ENCODE measurements around the gene BOLA1. TPM values are rescaled to one million over a fixed set of nuclear protein-coding genes. Genes with fewer than 3 reads are reported as not detected.

BOLA1 gene
- total and polyA plus RNA-seq, 2 donors (not counting 1 experiment from before 2014, with no cell fraction given) = 15.0 to 16.7 TPM

DNA sequence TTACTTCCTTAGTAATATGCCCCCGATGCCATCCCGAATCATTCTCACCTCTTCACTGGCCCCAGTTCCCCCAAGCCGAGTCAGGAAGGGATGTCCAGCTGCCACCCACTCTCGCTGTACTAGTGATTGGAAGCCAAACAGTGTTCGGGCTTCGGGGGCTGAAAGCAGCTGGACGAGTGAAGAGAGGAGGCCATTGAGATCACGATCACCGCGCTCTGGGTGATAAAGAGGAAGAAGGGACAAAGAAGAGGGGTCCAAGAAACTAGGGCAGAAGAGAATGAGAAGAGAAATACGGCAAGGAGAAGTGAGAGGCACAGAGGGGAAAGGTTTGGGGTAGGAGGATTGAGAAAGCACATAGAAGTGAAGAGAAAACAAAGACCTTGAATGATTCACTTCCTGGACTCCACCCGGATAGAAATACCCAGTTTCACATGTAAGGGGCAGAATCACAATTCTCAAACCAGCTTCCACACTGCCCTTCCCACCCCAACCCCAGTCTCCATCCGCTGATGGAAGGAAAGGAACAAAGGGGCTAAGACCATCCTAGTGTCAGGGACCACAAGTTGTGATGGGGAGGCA is 31.9 kb downstream of the BOLA1 start:
- ChIA-PET POLR2A (no interaction called here), CTCF (interaction anchor here (1.0 kb wide), 1 partner anchor 31 kb away, joined by 3 read pairs; no protein-coding TSS in a partner anchor)
- Histone ChIP-seq H3K9ac (ENCODE audit: low read length) (no peak overlapping the region), H4K20me1 (ENCODE audit: control insufficient read depth, insufficient read depth, low read length, poor library complexity, severe bottlenecking) (peaks cover 9% of the 10 kb centered on the region), H2AFZ (ENCODE audit: insufficient read depth, low read depth, low read length, poor library complexity, severe bottlenecking) (no peak overlapping the region), H3K4me2 (replicated peaks; ENCODE audit: low read depth, low read length, poor library complexity, severe bottlenecking) (no peak overlapping the region), H3K4me1 (ENCODE audit: control insufficient read depth in 2 of 2, insufficient read depth in 2 of 2, low read length in 2 of 2) (peaks cover 14 to 18% of the 10 kb centered on the region in 2 donors), H3K9me3 (ENCODE audit: control extremely low read depth in 1 of 3, control insufficient read depth in 2 of 3, insufficient read depth in 1 of 3, low read length in 2 of 3) (no peaks in the 10 kb centered on the region), H3K27ac (ENCODE audit: low read length in 2 of 2) (no peak overlapping the region), H3K27me3 (replicated peaks in 1 of 4; ENCODE audit: control extremely low read depth in 1 of 4, control insufficient read depth in 3 of 4, insufficient read depth in 4 of 4, low read length in 3 of 4) (peaks cover 0 to 23% (median 2%) of the 10 kb centered on the region in 4 experiments), H3K4me3 (ENCODE audit: control extremely low read depth in 1 of 5, extremely low read depth in 1 of 5, insufficient read depth in 1 of 5, low read depth in 2 of 5, low read length in 4 of 5) (no peak overlapping the region), H3K36me3 (replicated peaks in 1 of 2; ENCODE audit: control extremely low read depth in 1 of 2, control insufficient read depth in 1 of 2, extremely low read depth in 1 of 2, insufficient read depth in 2 of 2, low read length in 1 of 2) (peaks cover 0 to 7% of the 10 kb centered on the region in 2 experiments), H3K79me2 (ENCODE audit: control insufficient read depth, insufficient read depth, low read length) (peaks cover 13% of the 10 kb centered on the region)
- peaks cover 19% of the 10 kb centered on the region for H3K4me1 Mint-ChIP-seq
- TF ChIP-seq EZH2 (IDR thresholded peaks at IDR 0.05; ENCODE audit: borderline replicate concordance, insufficient read depth, low read depth, low read length, poor library complexity, severe bottlenecking) = no peak
- TF ChIP-seq, protein P1, sequence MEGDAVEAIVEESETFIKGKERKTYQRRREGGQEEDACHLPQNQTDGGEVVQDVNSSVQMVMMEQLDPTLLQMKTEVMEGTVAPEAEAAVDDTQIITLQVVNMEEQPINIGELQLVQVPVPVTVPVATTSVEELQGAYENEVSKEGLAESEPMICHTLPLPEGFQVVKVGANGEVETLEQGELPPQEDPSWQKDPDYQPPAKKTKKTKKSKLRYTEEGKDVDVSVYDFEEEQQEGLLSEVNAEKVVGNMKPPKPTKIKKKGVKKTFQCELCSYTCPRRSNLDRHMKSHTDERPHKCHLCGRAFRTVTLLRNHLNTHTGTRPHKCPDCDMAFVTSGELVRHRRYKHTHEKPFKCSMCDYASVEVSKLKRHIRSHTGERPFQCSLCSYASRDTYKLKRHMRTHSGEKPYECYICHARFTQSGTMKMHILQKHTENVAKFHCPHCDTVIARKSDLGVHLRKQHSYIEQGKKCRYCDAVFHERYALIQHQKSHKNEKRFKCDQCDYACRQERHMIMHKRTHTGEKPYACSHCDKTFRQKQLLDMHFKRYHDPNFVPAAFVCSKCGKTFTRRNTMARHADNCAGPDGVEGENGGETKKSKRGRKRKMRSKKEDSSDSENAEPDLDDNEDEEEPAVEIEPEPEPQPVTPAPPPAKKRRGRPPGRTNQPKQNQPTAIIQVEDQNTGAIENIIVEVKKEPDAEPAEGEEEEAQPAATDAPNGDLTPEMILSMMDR (IDR thresholded peaks at IDR 0.05) = no peak
- intact Hi-C loops (cut with micrococcal nuclease) = no loop called here
- DNase-seq (no peak), ATAC-seq (ENCODE audit: low read depth) (no peak)
- H3K9me3 Mint-ChIP-seq (ENCODE audit: insufficient read depth) = no peaks in the 10 kb centered on the region
- WGBS (ENCODE audit: insufficient coverage) = 94% methylated on average over 11 of the region's 13 CpGs
- no peak overlapping the region for H3K4me3 Mint-ChIP-seq
- no peak overlapping the region for H3K27ac Mint-ChIP-seq
- peaks cover 45% of the 10 kb centered on the region for H3K27me3 Mint-ChIP-seq

- no peaks in the 10 kb centered on the region for H3K9me3 Mint-ChIP-seq (ENCODE audit: insufficient read depth)
- ChIA-PET POLR2A (interaction anchor here (0.7 kb wide), 1 partner anchor 88 kb away, joined by 4 read pairs; no protein-coding TSS in a partner anchor), CTCF (no interaction called here)
- H3K4me1 Mint-ChIP-seq = peaks cover 13% of the 10 kb centered on the region
- Histone ChIP-seq H3K4me1 (ENCODE audit: control insufficient read depth in 2 of 2, insufficient read depth in 2 of 2, low read length in 2 of 2) (peaks cover 7 to 8% of the 10 kb centered on the region in 2 donors), H3K9ac (ENCODE audit: low read length) (no peak overlapping the region), H3K36me3 (replicated peaks in 1 of 2; ENCODE audit: control extremely low read depth in 1 of 2, control insufficient read depth in 1 of 2, extremely low read depth in 1 of 2, insufficient read depth in 2 of 2, low read length in 1 of 2) (no peaks in the 10 kb centered on the region), H3K4me3 (ENCODE audit: control extremely low read depth in 1 of 5, extremely low read depth in 1 of 5, insufficient read depth in 1 of 5, low read depth in 2 of 5, low read length in 4 of 5) (no peak overlapping the region), H2AFZ (ENCODE audit: insufficient read depth, low read depth, low read length, poor library complexity, severe bottlenecking) (no peak overlapping the region), H3K27ac (ENCODE audit: low read length in 2 of 2) (no peak overlapping the region), H3K27me3 (replicated peaks in 1 of 4; ENCODE audit: control extremely low read depth in 1 of 4, control insufficient read depth in 3 of 4, insufficient read depth in 4 of 4, low read length in 3 of 4) (peaks cover 0 to 23% (median 2%) of the 10 kb centered on the region in 4 experiments), H4K20me1 (ENCODE audit: control insufficient read depth, insufficient read depth, low read length, poor library complexity, severe bottlenecking) (no peaks in the 10 kb centered on the region), H3K9me3 (ENCODE audit: control extremely low read depth in 1 of 3, control insufficient read depth in 2 of 3, insufficient read depth in 1 of 3, low read length in 2 of 3) (no peaks in the 10 kb centered on the region), H3K4me2 (replicated peaks; ENCODE audit: low read depth, low read length, poor library complexity, severe bottlenecking) (no peak overlapping the region), H3K79me2 (ENCODE audit: control insufficient read depth, insufficient read depth, low read length) (peaks cover 1% of the 10 kb centered on the region)
- TF ChIP-seq, protein P1 (IDR thresholded peaks at IDR 0.05) = no peak
- TF ChIP-seq EZH2 (IDR thresholded peaks at IDR 0.05; ENCODE audit: borderline replicate concordance, insufficient read depth, low read depth, low read length, poor library complexity, severe bottlenecking) = no peak
- intact Hi-C loops (cut with micrococcal nuclease) = no loop called here
- peaks cover 50% of the 10 kb centered on the region for H3K27me3 Mint-ChIP-seq
- no peak for ATAC-seq (ENCODE audit: low read depth)
- no peak overlapping the region for H3K27ac Mint-ChIP-seq
- H3K4me3 Mint-ChIP-seq = no peak overlapping the region
- DNase-seq = no peak
- WGBS (ENCODE audit: insufficient coverage) = 97% methylated on average over 6 of the region's 8 CpGs
These were observed 33.1 kb downstream of the BOLA1 start for GRCh38 chr1:149932474-149932873.

Measured in B cell (primary cell).